ENCODE measurements around the gene PTH1R.

DNA sequence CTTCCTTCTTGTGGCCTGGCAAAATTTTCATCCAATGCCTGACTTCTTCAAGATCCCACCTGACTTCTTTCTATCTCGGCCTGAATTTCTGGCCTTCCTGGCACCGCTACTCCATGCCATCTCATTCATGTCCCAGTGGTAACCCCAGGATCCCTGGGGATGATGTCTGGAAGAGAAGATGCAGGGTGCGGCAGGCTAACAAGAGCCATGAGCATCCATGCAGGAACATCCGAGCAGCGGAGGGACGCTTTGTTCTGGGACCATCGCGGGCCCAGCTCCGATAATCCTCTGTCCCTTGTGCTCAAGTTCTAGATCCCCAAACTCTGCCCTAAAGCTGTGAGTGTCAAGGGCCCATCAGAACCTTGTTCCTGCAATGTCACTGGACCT is 25.2 kb upstream of the PTH1R start:
- TF ChIP-seq, protein P1, sequence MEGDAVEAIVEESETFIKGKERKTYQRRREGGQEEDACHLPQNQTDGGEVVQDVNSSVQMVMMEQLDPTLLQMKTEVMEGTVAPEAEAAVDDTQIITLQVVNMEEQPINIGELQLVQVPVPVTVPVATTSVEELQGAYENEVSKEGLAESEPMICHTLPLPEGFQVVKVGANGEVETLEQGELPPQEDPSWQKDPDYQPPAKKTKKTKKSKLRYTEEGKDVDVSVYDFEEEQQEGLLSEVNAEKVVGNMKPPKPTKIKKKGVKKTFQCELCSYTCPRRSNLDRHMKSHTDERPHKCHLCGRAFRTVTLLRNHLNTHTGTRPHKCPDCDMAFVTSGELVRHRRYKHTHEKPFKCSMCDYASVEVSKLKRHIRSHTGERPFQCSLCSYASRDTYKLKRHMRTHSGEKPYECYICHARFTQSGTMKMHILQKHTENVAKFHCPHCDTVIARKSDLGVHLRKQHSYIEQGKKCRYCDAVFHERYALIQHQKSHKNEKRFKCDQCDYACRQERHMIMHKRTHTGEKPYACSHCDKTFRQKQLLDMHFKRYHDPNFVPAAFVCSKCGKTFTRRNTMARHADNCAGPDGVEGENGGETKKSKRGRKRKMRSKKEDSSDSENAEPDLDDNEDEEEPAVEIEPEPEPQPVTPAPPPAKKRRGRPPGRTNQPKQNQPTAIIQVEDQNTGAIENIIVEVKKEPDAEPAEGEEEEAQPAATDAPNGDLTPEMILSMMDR (IDR thresholded peaks at IDR 0.05), result no peak
- no peak for TF ChIP-seq POLR2A (IDR thresholded peaks at IDR 0.05)

Measured in testis (tissue), 2 donors.